OCI-LY1 (cell line): ENCODE data around the gene RASAL3.
"Not testable (repeated sequence)": the region's sequence is repeated elsewhere in the genome, so short reads cannot be mapped to it uniquely, and the experiment has no call there.

ENCODE experiments used
- EZH2 ChIP-seq: fragments of 200-600 bp; sonication (generic), shearing (Covaris generic); IDR thresholded peaks from 2 replicates; pipeline ENCODE4 v1.8.0; 2017; ENCODE audit warnings: borderline replicate concordance, mixed run types, mild to moderate bottlenecking, antibody characterized with exemption, low read length, moderate library complexity, mixed read lengths
- TF ChIP-seq, protein P1 (sequence below): fragments of 200-600 bp; sonication (generic), shearing (Covaris generic); IDR thresholded peaks from 2 replicates; pipeline ENCODE4 v1.5.1; 2017; ENCODE audit warnings: mild to moderate bottlenecking, antibody characterized with exemption, low read length, moderate library complexity, mixed read lengths

- TF ChIP-seq, protein P1, sequence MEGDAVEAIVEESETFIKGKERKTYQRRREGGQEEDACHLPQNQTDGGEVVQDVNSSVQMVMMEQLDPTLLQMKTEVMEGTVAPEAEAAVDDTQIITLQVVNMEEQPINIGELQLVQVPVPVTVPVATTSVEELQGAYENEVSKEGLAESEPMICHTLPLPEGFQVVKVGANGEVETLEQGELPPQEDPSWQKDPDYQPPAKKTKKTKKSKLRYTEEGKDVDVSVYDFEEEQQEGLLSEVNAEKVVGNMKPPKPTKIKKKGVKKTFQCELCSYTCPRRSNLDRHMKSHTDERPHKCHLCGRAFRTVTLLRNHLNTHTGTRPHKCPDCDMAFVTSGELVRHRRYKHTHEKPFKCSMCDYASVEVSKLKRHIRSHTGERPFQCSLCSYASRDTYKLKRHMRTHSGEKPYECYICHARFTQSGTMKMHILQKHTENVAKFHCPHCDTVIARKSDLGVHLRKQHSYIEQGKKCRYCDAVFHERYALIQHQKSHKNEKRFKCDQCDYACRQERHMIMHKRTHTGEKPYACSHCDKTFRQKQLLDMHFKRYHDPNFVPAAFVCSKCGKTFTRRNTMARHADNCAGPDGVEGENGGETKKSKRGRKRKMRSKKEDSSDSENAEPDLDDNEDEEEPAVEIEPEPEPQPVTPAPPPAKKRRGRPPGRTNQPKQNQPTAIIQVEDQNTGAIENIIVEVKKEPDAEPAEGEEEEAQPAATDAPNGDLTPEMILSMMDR, result not testable (repeated sequence)
- TF ChIP-seq EZH2, result not testable (repeated sequence)
Observed at GRCh38 chr19:15485768-15486167, 21.4 kb upstream of the RASAL3 start.
